Neural cell (in vitro differentiated cells): ENCODE measurements around the gene TENT5C.

Experiments
- EP300 ChIP-seq: fragments of 450-650 bp; conservative IDR thresholded peaks from 2 replicates; pipeline ENCODE4 v1.6.1; 2014; ENCODE audit warnings: antibody characterized with exemption, mild to moderate bottlenecking, moderate library complexity; ENCODE audit not compliant: poor library complexity, severe bottlenecking
- EZH2 ChIP-seq: fragments of 200-600, 300-800 bp; shearing (Covaris generic), sonication (generic); IDR thresholded peaks from 2 replicates; pipeline ENCODE4 v1.6.1; 2014; ENCODE audit warnings: antibody characterized with exemption, low read length, borderline replicate concordance, mild to moderate bottlenecking; ENCODE audit not compliant: insufficient read depth, poor library complexity, severe bottlenecking
- POLR2AphosphoS5 ChIP-seq: IDR thresholded peaks from 2 replicates; pipeline ENCODE4 v1.6.1; 2012
- SMC3 ChIP-seq: fragments of 450-650 bp; conservative IDR thresholded peaks from 2 replicates; pipeline ENCODE4 v1.6.1; 2014; ENCODE audit warnings: antibody characterized with exemption, mild to moderate bottlenecking, moderate library complexity; ENCODE audit not compliant: poor library complexity
- TF ChIP-seq, protein P1 (sequence below): fragments of 450-650 bp; IDR thresholded peaks from 2 replicates; pipeline ENCODE4 v1.5.1; 2014; ENCODE audit warnings: antibody characterized with exemption, mild to moderate bottlenecking, moderate library complexity; ENCODE audit not compliant: poor library complexity, severe bottlenecking
- TF ChIP-seq, protein P2 (sequence below): IDR thresholded peaks from 2 replicates; pipeline ENCODE4 v1.6.1; 2012; ENCODE audit warnings: borderline replicate concordance

DNA sequence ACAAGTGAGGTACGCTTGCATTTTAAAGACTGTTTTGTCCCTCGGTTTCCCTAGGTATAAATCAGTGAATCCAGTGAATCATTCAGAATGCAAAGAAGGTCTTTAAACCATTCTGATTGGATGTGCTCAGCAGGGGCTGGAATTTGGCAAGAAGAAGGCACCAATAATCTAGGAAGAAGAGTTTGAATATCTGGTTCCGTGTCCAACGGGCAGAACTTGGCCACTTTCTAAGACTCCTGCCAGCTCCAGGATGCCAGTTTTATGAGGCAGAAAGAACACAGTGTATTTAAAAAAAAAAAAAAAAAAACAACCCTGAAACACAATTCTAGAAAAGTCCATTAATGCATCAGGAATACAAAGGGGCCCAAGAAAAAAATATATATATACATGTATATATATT is 3.0 kb upstream of the TENT5C start:
- TF ChIP-seq, protein P1, sequence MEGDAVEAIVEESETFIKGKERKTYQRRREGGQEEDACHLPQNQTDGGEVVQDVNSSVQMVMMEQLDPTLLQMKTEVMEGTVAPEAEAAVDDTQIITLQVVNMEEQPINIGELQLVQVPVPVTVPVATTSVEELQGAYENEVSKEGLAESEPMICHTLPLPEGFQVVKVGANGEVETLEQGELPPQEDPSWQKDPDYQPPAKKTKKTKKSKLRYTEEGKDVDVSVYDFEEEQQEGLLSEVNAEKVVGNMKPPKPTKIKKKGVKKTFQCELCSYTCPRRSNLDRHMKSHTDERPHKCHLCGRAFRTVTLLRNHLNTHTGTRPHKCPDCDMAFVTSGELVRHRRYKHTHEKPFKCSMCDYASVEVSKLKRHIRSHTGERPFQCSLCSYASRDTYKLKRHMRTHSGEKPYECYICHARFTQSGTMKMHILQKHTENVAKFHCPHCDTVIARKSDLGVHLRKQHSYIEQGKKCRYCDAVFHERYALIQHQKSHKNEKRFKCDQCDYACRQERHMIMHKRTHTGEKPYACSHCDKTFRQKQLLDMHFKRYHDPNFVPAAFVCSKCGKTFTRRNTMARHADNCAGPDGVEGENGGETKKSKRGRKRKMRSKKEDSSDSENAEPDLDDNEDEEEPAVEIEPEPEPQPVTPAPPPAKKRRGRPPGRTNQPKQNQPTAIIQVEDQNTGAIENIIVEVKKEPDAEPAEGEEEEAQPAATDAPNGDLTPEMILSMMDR: no peak
- no peak for TF ChIP-seq EZH2
- TF ChIP-seq SMC3: no peak
- TF ChIP-seq POLR2AphosphoS5: no peak
- TF ChIP-seq EP300: no peak
- TF ChIP-seq, protein P2, sequence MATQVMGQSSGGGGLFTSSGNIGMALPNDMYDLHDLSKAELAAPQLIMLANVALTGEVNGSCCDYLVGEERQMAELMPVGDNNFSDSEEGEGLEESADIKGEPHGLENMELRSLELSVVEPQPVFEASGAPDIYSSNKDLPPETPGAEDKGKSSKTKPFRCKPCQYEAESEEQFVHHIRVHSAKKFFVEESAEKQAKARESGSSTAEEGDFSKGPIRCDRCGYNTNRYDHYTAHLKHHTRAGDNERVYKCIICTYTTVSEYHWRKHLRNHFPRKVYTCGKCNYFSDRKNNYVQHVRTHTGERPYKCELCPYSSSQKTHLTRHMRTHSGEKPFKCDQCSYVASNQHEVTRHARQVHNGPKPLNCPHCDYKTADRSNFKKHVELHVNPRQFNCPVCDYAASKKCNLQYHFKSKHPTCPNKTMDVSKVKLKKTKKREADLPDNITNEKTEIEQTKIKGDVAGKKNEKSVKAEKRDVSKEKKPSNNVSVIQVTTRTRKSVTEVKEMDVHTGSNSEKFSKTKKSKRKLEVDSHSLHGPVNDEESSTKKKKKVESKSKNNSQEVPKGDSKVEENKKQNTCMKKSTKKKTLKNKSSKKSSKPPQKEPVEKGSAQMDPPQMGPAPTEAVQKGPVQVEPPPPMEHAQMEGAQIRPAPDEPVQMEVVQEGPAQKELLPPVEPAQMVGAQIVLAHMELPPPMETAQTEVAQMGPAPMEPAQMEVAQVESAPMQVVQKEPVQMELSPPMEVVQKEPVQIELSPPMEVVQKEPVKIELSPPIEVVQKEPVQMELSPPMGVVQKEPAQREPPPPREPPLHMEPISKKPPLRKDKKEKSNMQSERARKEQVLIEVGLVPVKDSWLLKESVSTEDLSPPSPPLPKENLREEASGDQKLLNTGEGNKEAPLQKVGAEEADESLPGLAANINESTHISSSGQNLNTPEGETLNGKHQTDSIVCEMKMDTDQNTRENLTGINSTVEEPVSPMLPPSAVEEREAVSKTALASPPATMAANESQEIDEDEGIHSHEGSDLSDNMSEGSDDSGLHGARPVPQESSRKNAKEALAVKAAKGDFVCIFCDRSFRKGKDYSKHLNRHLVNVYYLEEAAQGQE: no peak
